Panc1 (cell line): ENCODE measurements around the gene VEZT.

Source experiments
- POLR2AphosphoS5 ChIP-seq: IDR thresholded peaks from 2 replicates; pipeline ENCODE4 v1.6.1; 2012; ENCODE audit warnings: mild to moderate bottlenecking, low read depth, low read length, moderate library complexity
- SIN3A ChIP-seq: IDR thresholded peaks from 2 replicates; pipeline ENCODE4 v1.6.1; 2012; ENCODE audit warnings: low read depth, mild to moderate bottlenecking, low read length, moderate library complexity, borderline replicate concordance; ENCODE audit not compliant: insufficient read depth
- TF ChIP-seq, protein P1 (sequence below): fragments of 450-650 bp; IDR thresholded peaks from 2 replicates; pipeline ENCODE4 v1.5.1; 2017; ENCODE audit warnings: mild to moderate bottlenecking
- TF ChIP-seq, protein P2 (sequence below), 2 experiments: IDR thresholded peaks; 2 replicates each; pipeline ENCODE4 v1.6.1; 2011 to 2012; ENCODE audit warnings: low read depth in 2 of 2, control low read depth in 1 of 2, low read length in 1 of 2, mild to moderate bottlenecking in 1 of 2, moderate library complexity in 1 of 2; ENCODE audit not compliant: insufficient read depth in 1 of 2

DNA sequence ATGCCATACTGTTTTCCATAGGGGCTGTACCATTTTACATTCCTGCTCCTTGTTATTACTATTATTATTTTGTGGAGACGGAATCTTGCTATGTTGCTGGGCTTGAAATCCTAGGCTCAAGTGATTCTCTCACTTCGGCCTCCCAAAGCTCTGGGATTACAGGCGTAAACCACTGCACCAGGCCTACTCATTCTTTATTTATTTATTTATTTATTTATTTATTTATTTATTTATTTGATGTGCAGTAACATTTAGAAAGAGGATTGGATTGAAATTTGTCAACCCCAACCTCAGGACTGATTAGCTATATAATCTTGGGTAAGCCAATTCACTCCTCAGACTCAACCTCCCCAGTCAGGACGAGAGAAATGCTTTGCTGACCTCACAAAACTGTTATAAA, 107.9 kb downstream of the VEZT start:
- TF ChIP-seq, protein P1, sequence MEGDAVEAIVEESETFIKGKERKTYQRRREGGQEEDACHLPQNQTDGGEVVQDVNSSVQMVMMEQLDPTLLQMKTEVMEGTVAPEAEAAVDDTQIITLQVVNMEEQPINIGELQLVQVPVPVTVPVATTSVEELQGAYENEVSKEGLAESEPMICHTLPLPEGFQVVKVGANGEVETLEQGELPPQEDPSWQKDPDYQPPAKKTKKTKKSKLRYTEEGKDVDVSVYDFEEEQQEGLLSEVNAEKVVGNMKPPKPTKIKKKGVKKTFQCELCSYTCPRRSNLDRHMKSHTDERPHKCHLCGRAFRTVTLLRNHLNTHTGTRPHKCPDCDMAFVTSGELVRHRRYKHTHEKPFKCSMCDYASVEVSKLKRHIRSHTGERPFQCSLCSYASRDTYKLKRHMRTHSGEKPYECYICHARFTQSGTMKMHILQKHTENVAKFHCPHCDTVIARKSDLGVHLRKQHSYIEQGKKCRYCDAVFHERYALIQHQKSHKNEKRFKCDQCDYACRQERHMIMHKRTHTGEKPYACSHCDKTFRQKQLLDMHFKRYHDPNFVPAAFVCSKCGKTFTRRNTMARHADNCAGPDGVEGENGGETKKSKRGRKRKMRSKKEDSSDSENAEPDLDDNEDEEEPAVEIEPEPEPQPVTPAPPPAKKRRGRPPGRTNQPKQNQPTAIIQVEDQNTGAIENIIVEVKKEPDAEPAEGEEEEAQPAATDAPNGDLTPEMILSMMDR: no peak
- TF ChIP-seq, protein P2, sequence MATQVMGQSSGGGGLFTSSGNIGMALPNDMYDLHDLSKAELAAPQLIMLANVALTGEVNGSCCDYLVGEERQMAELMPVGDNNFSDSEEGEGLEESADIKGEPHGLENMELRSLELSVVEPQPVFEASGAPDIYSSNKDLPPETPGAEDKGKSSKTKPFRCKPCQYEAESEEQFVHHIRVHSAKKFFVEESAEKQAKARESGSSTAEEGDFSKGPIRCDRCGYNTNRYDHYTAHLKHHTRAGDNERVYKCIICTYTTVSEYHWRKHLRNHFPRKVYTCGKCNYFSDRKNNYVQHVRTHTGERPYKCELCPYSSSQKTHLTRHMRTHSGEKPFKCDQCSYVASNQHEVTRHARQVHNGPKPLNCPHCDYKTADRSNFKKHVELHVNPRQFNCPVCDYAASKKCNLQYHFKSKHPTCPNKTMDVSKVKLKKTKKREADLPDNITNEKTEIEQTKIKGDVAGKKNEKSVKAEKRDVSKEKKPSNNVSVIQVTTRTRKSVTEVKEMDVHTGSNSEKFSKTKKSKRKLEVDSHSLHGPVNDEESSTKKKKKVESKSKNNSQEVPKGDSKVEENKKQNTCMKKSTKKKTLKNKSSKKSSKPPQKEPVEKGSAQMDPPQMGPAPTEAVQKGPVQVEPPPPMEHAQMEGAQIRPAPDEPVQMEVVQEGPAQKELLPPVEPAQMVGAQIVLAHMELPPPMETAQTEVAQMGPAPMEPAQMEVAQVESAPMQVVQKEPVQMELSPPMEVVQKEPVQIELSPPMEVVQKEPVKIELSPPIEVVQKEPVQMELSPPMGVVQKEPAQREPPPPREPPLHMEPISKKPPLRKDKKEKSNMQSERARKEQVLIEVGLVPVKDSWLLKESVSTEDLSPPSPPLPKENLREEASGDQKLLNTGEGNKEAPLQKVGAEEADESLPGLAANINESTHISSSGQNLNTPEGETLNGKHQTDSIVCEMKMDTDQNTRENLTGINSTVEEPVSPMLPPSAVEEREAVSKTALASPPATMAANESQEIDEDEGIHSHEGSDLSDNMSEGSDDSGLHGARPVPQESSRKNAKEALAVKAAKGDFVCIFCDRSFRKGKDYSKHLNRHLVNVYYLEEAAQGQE (IDR thresholded peaks at IDR 0.05; ENCODE audit: insufficient read depth in 1 of 2, low read depth in 2 of 2, low read length in 1 of 2): no peak
- no peak for TF ChIP-seq POLR2AphosphoS5
- TF ChIP-seq SIN3A: no peak
